IMR-90 (cell line): Measurements from ENCODE around the gene SH3BP4. TPM values are rescaled to one million over a fixed set of nuclear protein-coding genes. Genes with fewer than 3 reads are reported as not detected.

Experiments used
- ATAC-seq: fragments of 200-7000 bp; cut with Tn5 transposase; 2 replicates; pipeline ENCODE4 v1.9.1; 2020; ENCODE audit warnings: low read depth, mild to moderate bottlenecking, moderate library complexity
- BruUV-seq: library from RNA; stranded (reverse); fragments of 400-500 nt; replicated peaks from 2 replicates; lab custom pipeline; 2021; lab: Mats Ljungman, UMichigan
- CTCF ChIA-PET: fragments of 300-600 bp; formaldehyde crosslinking; extraction: SDS; loops from one replicate; lab custom pipeline; 2021; ENCODE audit warnings: antibody characterized with exemption; lab: Yijun Ruan, JAX
- POLR2A ChIA-PET: fragments of 300-600 bp; sonication (Branson Sonifier 250); formaldehyde crosslinking; loops from one replicate; lab custom pipeline; 2022; ENCODE audit warnings: antibody characterized with exemption; ENCODE audit not compliant: unreplicated experiment; lab: Charles Lee
- DNase-seq: peaks from one replicate; pipeline ENCODE4 v3.0.0; 2013
- H2AFZ ChIP-seq: replicated peaks from 2 replicates; pipeline ENCODE3; 2013; ENCODE audit warnings: low read length, mild to moderate bottlenecking; ENCODE audit not compliant: poor library complexity
- H2AK5ac ChIP-seq: 2 replicates; pipeline ENCODE4 v1.6.1; 2013; ENCODE audit warnings: low read depth, low read length, inconsistent platforms
- H2AK9ac ChIP-seq: replicated peaks from 2 replicates; pipeline ENCODE3; 2013; ENCODE audit warnings: mild to moderate bottlenecking, low read depth, low read length, moderate library complexity; ENCODE audit not compliant: poor library complexity
- H2BK120ac ChIP-seq: 2 replicates; pipeline ENCODE4 v1.6.1; 2013; ENCODE audit warnings: low read depth, low read length, inconsistent platforms
- H2BK15ac ChIP-seq: 3 replicates; pipeline ENCODE4 v1.6.1; 2013; ENCODE audit warnings: low read depth, low read length, inconsistent platforms
- H2BK20ac ChIP-seq: 2 replicates; pipeline ENCODE4 v1.6.1; 2013; ENCODE audit warnings: low read depth, mild to moderate bottlenecking, inconsistent platforms, low read length, moderate library complexity
- H2BK5ac ChIP-seq: 2 replicates; pipeline ENCODE4 v1.6.1; 2013; ENCODE audit warnings: mild to moderate bottlenecking, low read depth, low read length, inconsistent platforms; ENCODE audit not compliant: poor library complexity, severe bottlenecking
- H3K14ac ChIP-seq: replicated peaks from 2 replicates; pipeline ENCODE4 v1.6.1; 2013; ENCODE audit warnings: low read depth, low read length, inconsistent platforms
- H3K18ac ChIP-seq: 2 replicates; pipeline ENCODE4 v1.6.1; 2013; ENCODE audit warnings: low read depth, low read length, control low read depth
- H3K23ac ChIP-seq: 2 replicates; pipeline ENCODE4 v1.6.1; 2013; ENCODE audit warnings: low read depth, low read length, inconsistent platforms
- H3K27ac ChIP-seq: 2 replicates; pipeline ENCODE4 v1.5.1; 2013; ENCODE audit warnings: mild to moderate bottlenecking, control low read depth, low read length; ENCODE audit not compliant: insufficient read depth
- H3K27me3 ChIP-seq: 2 replicates; pipeline ENCODE4 v1.6.1; 2013; ENCODE audit warnings: low read length; ENCODE audit not compliant: control insufficient read depth, insufficient read depth
- H3K36me3 ChIP-seq: 2 replicates; pipeline ENCODE4 v1.6.1; 2013; ENCODE audit warnings: low read length, mixed read lengths; ENCODE audit not compliant: control insufficient read depth, insufficient read depth
- H3K4ac ChIP-seq: 2 replicates; pipeline ENCODE4 v1.6.1; 2013; ENCODE audit warnings: low read depth, low read length, inconsistent platforms
- H3K4me1 ChIP-seq: 2 replicates; pipeline ENCODE4 v1.6.1; 2013; ENCODE audit warnings: low read length, mixed read lengths; ENCODE audit not compliant: control insufficient read depth, insufficient read depth
- H3K4me2 ChIP-seq: 2 replicates; pipeline ENCODE4 v1.6.1; 2013; ENCODE audit warnings: low read depth, mild to moderate bottlenecking, control low read depth, low read length, moderate library complexity
- H3K4me3 ChIP-seq: 2 replicates; pipeline ENCODE4 v1.5.1; 2013; ENCODE audit warnings: low read depth, mild to moderate bottlenecking, control low read depth, low read length, moderate library complexity; ENCODE audit not compliant: insufficient read depth
- H3K56ac ChIP-seq: 2 replicates; pipeline ENCODE4 v1.6.1; 2013; ENCODE audit warnings: low read length, inconsistent platforms; ENCODE audit not compliant: insufficient read depth; ENCODE audit errors: extremely low read depth
- H3K79me1 ChIP-seq, 2 experiments: 2 replicates each; pipeline ENCODE4 v1.6.1; 2013; ENCODE audit warnings: low read length in 2 of 2, inconsistent platforms in 1 of 2, low read depth in 1 of 2
- H3K9ac ChIP-seq: 2 replicates; pipeline ENCODE4 v1.6.1; 2013; ENCODE audit warnings: low read depth, low read length, control low read depth
- H3K9me1 ChIP-seq: 2 replicates; pipeline ENCODE4 v1.6.1; 2013; ENCODE audit warnings: low read length, inconsistent platforms; ENCODE audit not compliant: insufficient read depth
- H3K9me3 ChIP-seq: 2 replicates; pipeline ENCODE4 v1.6.1; 2013; ENCODE audit warnings: low read length; ENCODE audit not compliant: control insufficient read depth, insufficient read depth
- H4K20me1 ChIP-seq: 2 replicates; pipeline ENCODE4 v1.6.1; 2013; ENCODE audit warnings: low read length, inconsistent platforms; ENCODE audit not compliant: insufficient read depth
- H4K5ac ChIP-seq: 2 replicates; pipeline ENCODE4 v1.6.1; 2013; ENCODE audit warnings: mild to moderate bottlenecking, low read depth, low read length, control low read depth
- H4K8ac ChIP-seq, 2 experiments: 2 replicates each; pipeline ENCODE4 v1.6.1; 2013; ENCODE audit warnings: low read depth in 2 of 2, low read length in 2 of 2, control low read depth in 1 of 2, inconsistent platforms in 1 of 2
- H4K91ac ChIP-seq: 2 replicates; pipeline ENCODE4 v1.6.1; 2013; ENCODE audit warnings: low read depth, low read length, inconsistent platforms; ENCODE audit not compliant: insufficient read depth
- CEBPB ChIP-seq: IDR thresholded peaks from 2 replicates; pipeline ENCODE4 v1.6.1; 2012; ENCODE audit warnings: low read depth, low read length, improper control_type of control experiment
- CHD1 ChIP-seq: IDR thresholded peaks from 2 replicates; pipeline ENCODE4 v1.6.1; 2012; ENCODE audit warnings: low read depth, low read length, improper control_type of control experiment
- ELK1 ChIP-seq: fragments of 150-350 bp; IDR thresholded peaks from 2 replicates; pipeline ENCODE4 v1.6.1; 2016; ENCODE audit warnings: low read depth, mild to moderate bottlenecking, low read length, moderate library complexity, borderline replicate concordance
- FOS ChIP-seq: fragments of 150-350 bp; IDR thresholded peaks from 2 replicates; pipeline ENCODE4 v1.6.1; 2016; ENCODE audit warnings: low read depth, low read length
- NFE2L2 ChIP-seq: fragments of 150-350 bp; IDR thresholded peaks from 2 replicates; pipeline ENCODE4 v1.6.1; 2016; ENCODE audit warnings: low read depth, mild to moderate bottlenecking, low read length
- POLR2A ChIP-seq: IDR thresholded peaks from 2 replicates; pipeline ENCODE4 v1.6.1; 2012; ENCODE audit warnings: mild to moderate bottlenecking, low read depth, low read length
- RAD21 ChIP-seq: IDR thresholded peaks from 2 replicates; pipeline ENCODE4 v1.6.1; 2012; ENCODE audit warnings: low read length, improper control_type of control experiment
- RCOR1 ChIP-seq: IDR thresholded peaks from 2 replicates; pipeline ENCODE4 v1.6.1; 2012; ENCODE audit warnings: mild to moderate bottlenecking, low read length, improper control_type of control experiment; ENCODE audit not compliant: insufficient replicate concordance
- RFX5 ChIP-seq: IDR thresholded peaks from 2 replicates; pipeline ENCODE4 v1.8.0; 2012; ENCODE audit warnings: low read depth, mild to moderate bottlenecking, low read length, moderate library complexity
- SMC3 ChIP-seq: fragments of 150-350 bp; IDR thresholded peaks from 2 replicates; pipeline ENCODE4 v1.6.1; 2016; ENCODE audit warnings: low read depth, mild to moderate bottlenecking, antibody characterized with exemption, low read length, moderate library complexity
- USF2 ChIP-seq: fragments of 150-350 bp; IDR thresholded peaks from 2 replicates; pipeline ENCODE4 v1.6.1; 2017; ENCODE audit warnings: mild to moderate bottlenecking, antibody characterized with exemption, low read length, low read depth
- WGBS, 2 experiments: methylation state at CpG; one replicate each; pipeline versions ENCODE4 v1.1.5 to v1.1.7; 2013; ENCODE audit warnings: missing lambda C conversion rate in 2 of 2; ENCODE audit not compliant: insufficient read length in 1 of 2; ENCODE audit errors: extremely low coverage in 2 of 2; 5-methylcytosine and 5-hydroxymethylcytosine counted together
- dilution Hi-C: fragments of 300-500 bp; cut with HindIII; formaldehyde crosslinking; loops from one replicate; pipeline ENCODE4 v1.14.3; 2018; ENCODE audit warnings: low sequenced_read_pairs; ENCODE audit not compliant: unreplicated experiment
- in situ Hi-C: fragments of 300-500 bp; cut with MboI; formaldehyde crosslinking; loops from 3 replicates; pipeline ENCODE4 v1.14.3; 2019; ENCODE audit warnings: low sequenced_read_pairs, inconsistent platforms, mixed read lengths
- intact Hi-C: fragments of 100-400 bp; cut with micrococcal nuclease; formaldehyde crosslinking; loops from 2 replicates; pipeline ENCODE4 v1.10.0; 2022
- polyA plus RNA-seq, 3 experiments: library from polyadenylated mRNA; depleted of rRNA; stranded (reverse); fragments of >200 nt; gene quantifications; 2 replicates each; pipeline ENCODE4 v1.2.3, GENCODE V29; 2012; ENCODE audit warnings: low replicate concordance in 1 of 3
- total RNA-seq: library from RNA; depleted of rRNA; stranded (reverse); fragments of >200 nt; gene quantifications from 2 replicates; pipeline ENCODE4 v1.2.3, GENCODE V29; 2012

Gene SH3BP4
- total and polyA plus RNA-seq, 2 of the 4 experiments (the other 2 are of a cell fraction): 104 to 122 TPM

GRCh38 chr2:234992624-234993349 lies 41.0 kb downstream of the SH3BP4 start:
- Histone ChIP-seq H3K14ac (peak overlapping the region; percentile 56; the same call in 1 of the 2 replicates), H2AK5ac (peak overlapping the region; percentile 35), H3K27me3 (no peaks in the 10 kb centered on the region), H3K4me2 (no peak overlapping the region), H2BK15ac (no peak overlapping the region), H3K56ac (no peak overlapping the region), H3K4ac (peak overlapping the region; percentile 32), H2BK120ac (no peak overlapping the region; the same call in 1 of the 2 replicates), H4K8ac (0 out of 4 replicates have a peak overlapping the region, but pooled peaks of 1 of the 2 experiments have one; percentile 17), H3K4me1 (peaks cover 63% of the 10 kb centered on the region), H3K79me1 (peaks cover 6 to 87% of the 10 kb centered on the region in 2 experiments; a peak in 3 of 4 replicates), H3K23ac (no peak overlapping the region), H3K9ac (no peak overlapping the region), H3K9me3 (no peaks in the 10 kb centered on the region), H4K20me1 (peaks cover 93% of the 10 kb centered on the region), H3K4me3 (no peak overlapping the region), H3K9me1 (peaks cover 70% of the 10 kb centered on the region), H2AFZ (no peak overlapping the region), H2BK20ac (no peak overlapping the region), H3K36me3 (peaks cover 46% of the 10 kb centered on the region), H2BK5ac (peak overlapping the region; percentile 42), H4K91ac (0 out of 2 replicates have a peak overlapping the region, but pooled peaks have one; percentile 15), H3K27ac (0 out of 2 replicates have a peak overlapping the region, but pooled peaks have one; percentile 4), H3K18ac (no peak overlapping the region), H4K5ac (no peak overlapping the region), H2AK9ac (peak overlapping the region; percentile 10)
- in situ Hi-C loops: no loop called here
- DNase-seq (no peak), ATAC-seq (no peak)
- BruUV-seq: no TSS peak
- no peak for TF ChIP-seq ELK1
- TF ChIP-seq USF2: no peak
- no peak for TF ChIP-seq POLR2A
- no peak for TF ChIP-seq NFE2L2
- TF ChIP-seq SMC3: no peak
- no peak for TF ChIP-seq FOS
- TF ChIP-seq RAD21: no peak
- TF ChIP-seq CHD1: no peak
- TF ChIP-seq RCOR1: no peak
- no peak for TF ChIP-seq RFX5
- no peak for TF ChIP-seq CEBPB
- ChIA-PET POLR2A (no interaction called here), CTCF (interaction anchor here (0.5 kb wide), 1 partner anchor 43 kb away, joined by 4 read pairs; no protein-coding TSS in a partner anchor)
- intact Hi-C loops: no loop called here
- dilution Hi-C loops: no loop called here
- WGBS, 2 experiments: 87% methylated on average over 3 of the region's 23 CpGs; no CpG with 5 or more reads in 1 of the 2 experiments
